HepG2 (cell line): Measurements from ENCODE around the gene FAM171A2.
"Not testable (repeated sequence)": the region's sequence is repeated elsewhere in the genome, so short reads cannot be mapped to it uniquely, and the experiment has no call there.

Experiments used
- ATF1 ChIP-seq: IDR thresholded peaks from 2 replicates; pipeline ENCODE4 v1.6.1; 2016; ENCODE audit warnings: mild to moderate bottlenecking, control low read depth
- PHF8 ChIP-seq: sonication (generic); formaldehyde crosslinking; IDR thresholded peaks from 2 replicates; pipeline ENCODE4 v1.5.0; 2020; ENCODE audit warnings: missing genetic modification reagents
- TF ChIP-seq, protein P1 (sequence below), 2 experiments: IDR thresholded peaks; 2 replicates each; pipeline ENCODE4 v1.6.1; 2011 to 2012; ENCODE audit warnings: low read length in 2 of 2, borderline replicate concordance in 1 of 2, low read depth in 1 of 2, mild to moderate bottlenecking in 1 of 2, moderate library complexity in 1 of 2
- TF ChIP-seq, protein P2 (sequence below): sonication (generic); formaldehyde crosslinking; conservative IDR thresholded peaks from 2 replicates; pipeline ENCODE4 v1.8.0; 2022; ENCODE audit warnings: low read depth, missing genetic modification reagents

- TF ChIP-seq ATF1, PHF8 (CRISPR knock-in tag): not testable (repeated sequence)
- TF ChIP-seq, protein P1, sequence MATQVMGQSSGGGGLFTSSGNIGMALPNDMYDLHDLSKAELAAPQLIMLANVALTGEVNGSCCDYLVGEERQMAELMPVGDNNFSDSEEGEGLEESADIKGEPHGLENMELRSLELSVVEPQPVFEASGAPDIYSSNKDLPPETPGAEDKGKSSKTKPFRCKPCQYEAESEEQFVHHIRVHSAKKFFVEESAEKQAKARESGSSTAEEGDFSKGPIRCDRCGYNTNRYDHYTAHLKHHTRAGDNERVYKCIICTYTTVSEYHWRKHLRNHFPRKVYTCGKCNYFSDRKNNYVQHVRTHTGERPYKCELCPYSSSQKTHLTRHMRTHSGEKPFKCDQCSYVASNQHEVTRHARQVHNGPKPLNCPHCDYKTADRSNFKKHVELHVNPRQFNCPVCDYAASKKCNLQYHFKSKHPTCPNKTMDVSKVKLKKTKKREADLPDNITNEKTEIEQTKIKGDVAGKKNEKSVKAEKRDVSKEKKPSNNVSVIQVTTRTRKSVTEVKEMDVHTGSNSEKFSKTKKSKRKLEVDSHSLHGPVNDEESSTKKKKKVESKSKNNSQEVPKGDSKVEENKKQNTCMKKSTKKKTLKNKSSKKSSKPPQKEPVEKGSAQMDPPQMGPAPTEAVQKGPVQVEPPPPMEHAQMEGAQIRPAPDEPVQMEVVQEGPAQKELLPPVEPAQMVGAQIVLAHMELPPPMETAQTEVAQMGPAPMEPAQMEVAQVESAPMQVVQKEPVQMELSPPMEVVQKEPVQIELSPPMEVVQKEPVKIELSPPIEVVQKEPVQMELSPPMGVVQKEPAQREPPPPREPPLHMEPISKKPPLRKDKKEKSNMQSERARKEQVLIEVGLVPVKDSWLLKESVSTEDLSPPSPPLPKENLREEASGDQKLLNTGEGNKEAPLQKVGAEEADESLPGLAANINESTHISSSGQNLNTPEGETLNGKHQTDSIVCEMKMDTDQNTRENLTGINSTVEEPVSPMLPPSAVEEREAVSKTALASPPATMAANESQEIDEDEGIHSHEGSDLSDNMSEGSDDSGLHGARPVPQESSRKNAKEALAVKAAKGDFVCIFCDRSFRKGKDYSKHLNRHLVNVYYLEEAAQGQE (IDR thresholded peaks at IDR 0.05; ENCODE audit: borderline replicate concordance in 1 of 2, low read depth in 1 of 2, low read length in 2 of 2) = not testable (repeated sequence)
- TF ChIP-seq, protein P2, sequence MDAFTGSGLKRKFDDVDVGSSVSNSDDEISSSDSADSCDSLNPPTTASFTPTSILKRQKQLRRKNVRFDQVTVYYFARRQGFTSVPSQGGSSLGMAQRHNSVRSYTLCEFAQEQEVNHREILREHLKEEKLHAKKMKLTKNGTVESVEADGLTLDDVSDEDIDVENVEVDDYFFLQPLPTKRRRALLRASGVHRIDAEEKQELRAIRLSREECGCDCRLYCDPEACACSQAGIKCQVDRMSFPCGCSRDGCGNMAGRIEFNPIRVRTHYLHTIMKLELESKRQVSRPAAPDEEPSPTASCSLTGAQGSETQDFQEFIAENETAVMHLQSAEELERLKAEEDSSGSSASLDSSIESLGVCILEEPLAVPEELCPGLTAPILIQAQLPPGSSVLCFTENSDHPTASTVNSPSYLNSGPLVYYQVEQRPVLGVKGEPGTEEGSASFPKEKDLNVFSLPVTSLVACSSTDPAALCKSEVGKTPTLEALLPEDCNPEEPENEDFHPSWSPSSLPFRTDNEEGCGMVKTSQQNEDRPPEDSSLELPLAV (CRISPR knock-in tag) = not testable (repeated sequence)
These were observed 16.2 kb downstream of the FAM171A2 start for GRCh38 chr17:44347206-44348055.
